ENCODE data around the gene PHRF1. TPM values are rescaled to one million over a fixed set of nuclear protein-coding genes. Genes with fewer than 3 reads are reported as not detected.

The PHRF1 gene
- polyA plus RNA-seq, 1 of the 3 experiments (the other 2 are of a cell fraction), result 22.7 TPM

DNA sequence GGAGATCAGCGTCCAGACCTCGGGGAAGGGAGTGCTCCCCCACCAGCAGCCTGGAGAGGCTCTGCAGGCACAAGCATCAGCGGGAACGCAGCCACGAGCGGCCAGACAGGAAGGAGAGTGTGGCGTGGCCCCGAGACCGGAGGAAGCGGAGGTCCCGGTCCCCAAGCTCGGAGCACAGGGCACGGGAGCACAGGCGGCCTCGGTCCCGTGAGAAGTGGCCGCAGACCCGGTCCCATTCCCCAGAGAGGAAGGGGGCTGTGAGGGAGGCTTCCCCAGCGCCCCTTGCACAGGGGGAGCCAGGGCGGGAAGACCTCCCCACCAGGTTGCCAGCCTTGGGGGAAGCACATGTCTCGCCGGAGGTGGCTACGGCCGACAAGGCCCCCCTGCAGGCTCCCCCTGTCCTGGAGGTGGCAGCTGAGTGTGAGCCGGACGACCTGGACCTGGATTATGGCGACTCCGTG lies 32.6 kb downstream of the PHRF1 start:
- POLR2A ChIA-PET, result interaction anchor here (1.2 kb wide), 1 partner anchor 23 kb away, joined by 3 read pairs; no protein-coding TSS in a partner anchor
- Histone ChIP-seq H3K27ac (ENCODE audit: low read depth in 2 of 2, low read length in 1 of 2) (no peak overlapping the region), H3K9ac (no peak overlapping the region), H3K4me3 (ENCODE audit: low read depth in 2 of 2, low read length in 1 of 2) (no peak overlapping the region), H3K79me2 (ENCODE audit: insufficient read depth) (peaks cover 7% of the 10 kb centered on the region; the same call in 1 of the 2 replicates), H4K20me1 (ENCODE audit: insufficient read depth) (peaks cover 29% of the 10 kb centered on the region), H2AFZ (ENCODE audit: low read depth) (no peak overlapping the region), H3F3A (replicated peaks; ENCODE audit: insufficient read depth) (peaks cover 6% of the 10 kb centered on the region), H3K36me3 (replicated peaks in 1 of 2; ENCODE audit: control insufficient read depth in 1 of 2, insufficient read depth in 2 of 2, low read length in 1 of 2) (peaks cover 38 to 91% of the 10 kb centered on the region in 2 experiments), H3K9me2 (no peaks in the 10 kb centered on the region), H3K4me1 (ENCODE audit: control insufficient read depth in 1 of 2, insufficient read depth in 2 of 2, low read depth in 1 of 2, low read length in 1 of 2) (peaks cover 4 to 14% of the 10 kb centered on the region in 2 experiments; a peak in 1 of 4 replicates), H3K9me3 (no peaks in the 10 kb centered on the region), H3K4me2 (no peak overlapping the region), H3K27me3 (ENCODE audit: insufficient read depth) (no peaks in the 10 kb centered on the region)
- WGBS (ENCODE audit: low lambda C conversion rate), result 95% methylated on average over 18 of the region's 28 CpGs
- DNase-seq, result no peak
- CTCF ChIA-PET, result interaction anchor here (0.7 kb wide), 1 partner anchor 19 kb away, joined by 3 read pairs; no protein-coding TSS in a partner anchor
- TF ChIP-seq EP300 (IDR thresholded peaks at IDR 0.05; ENCODE audit: borderline replicate concordance in 1 of 2, low read depth in 1 of 2, low read length in 1 of 2) (no peak), TCF12 (IDR thresholded peaks at IDR 0.05) (no peak), CHD2 (IDR thresholded peaks at IDR 0.05; ENCODE audit: low read length, partially characterized antibody) (no peak), SIN3A (IDR thresholded peaks at IDR 0.05; ENCODE audit: borderline replicate concordance, low read depth, low read length) (no peak), RFX5 (IDR thresholded peaks at IDR 0.05; ENCODE audit: low read length) (no peak), GATA2 (CRISPR knock-in tag; IDR thresholded peaks at IDR 0.05) (no peak), GABPA (IDR thresholded peaks at IDR 0.05; ENCODE audit: low read depth) (no peak), TEAD4 (IDR thresholded peaks at IDR 0.05; ENCODE audit: borderline replicate concordance, insufficient read depth) (no peak), FOXJ3 (CRISPR knock-in tag; IDR thresholded peaks at IDR 0.05) (no peak), PBX3 (IDR thresholded peaks at IDR 0.05) (no peak), JUND (IDR thresholded peaks at IDR 0.05) (no peak)
- TF ChIP-seq, protein P1, sequence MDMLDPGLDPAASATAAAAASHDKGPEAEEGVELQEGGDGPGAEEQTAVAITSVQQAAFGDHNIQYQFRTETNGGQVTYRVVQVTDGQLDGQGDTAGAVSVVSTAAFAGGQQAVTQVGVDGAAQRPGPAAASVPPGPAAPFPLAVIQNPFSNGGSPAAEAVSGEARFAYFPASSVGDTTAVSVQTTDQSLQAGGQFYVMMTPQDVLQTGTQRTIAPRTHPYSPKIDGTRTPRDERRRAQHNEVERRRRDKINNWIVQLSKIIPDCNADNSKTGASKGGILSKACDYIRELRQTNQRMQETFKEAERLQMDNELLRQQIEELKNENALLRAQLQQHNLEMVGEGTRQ (IDR thresholded peaks at IDR 0.05; ENCODE audit: borderline replicate concordance, low read depth, low read length), result no peak

DNA sequence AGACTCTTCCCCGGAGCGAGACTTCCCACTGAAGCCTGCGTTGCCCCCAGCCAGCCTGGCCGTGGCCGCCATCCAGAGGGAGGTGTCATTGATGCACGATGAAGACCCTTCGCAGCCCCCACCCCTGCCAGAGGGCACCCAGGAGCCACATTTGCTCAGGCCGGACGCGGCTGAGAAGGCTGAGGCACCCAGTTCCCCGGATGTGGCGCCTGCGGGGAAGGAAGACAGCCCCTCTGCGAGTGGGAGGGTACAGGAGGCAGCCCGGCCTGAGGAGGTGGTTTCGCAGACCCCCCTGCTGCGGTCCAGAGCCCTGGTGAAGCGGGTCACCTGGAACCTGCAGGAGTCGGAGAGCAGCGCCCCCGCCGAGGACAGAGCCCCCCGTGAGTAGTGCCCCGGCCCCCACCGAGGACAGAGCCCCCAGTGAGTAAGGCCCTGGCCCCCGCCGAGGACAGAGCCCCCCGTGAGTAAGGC lies 33.1 kb downstream of the PHRF1 start:
- Histone ChIP-seq H3K27me3 (ENCODE audit: insufficient read depth) (no peaks in the 10 kb centered on the region), H3K9me2 (no peaks in the 10 kb centered on the region), H3K36me3 (replicated peaks in 1 of 2; ENCODE audit: control insufficient read depth in 1 of 2, insufficient read depth in 2 of 2, low read length in 1 of 2) (peaks cover 37 to 87% of the 10 kb centered on the region in 2 experiments), H3K79me2 (ENCODE audit: insufficient read depth) (peaks cover 7% of the 10 kb centered on the region; the same call in 1 of the 2 replicates), H3K4me1 (ENCODE audit: control insufficient read depth in 1 of 2, insufficient read depth in 2 of 2, low read depth in 1 of 2, low read length in 1 of 2) (peaks cover 4 to 18% of the 10 kb centered on the region in 2 experiments; a peak in 1 of 4 replicates), H3K9me3 (no peaks in the 10 kb centered on the region), H2AFZ (ENCODE audit: low read depth) (no peak overlapping the region), H4K20me1 (ENCODE audit: insufficient read depth) (peaks cover 30% of the 10 kb centered on the region), H3F3A (replicated peaks; ENCODE audit: insufficient read depth) (peaks cover 6% of the 10 kb centered on the region), H3K4me2 (no peak overlapping the region), H3K4me3 (ENCODE audit: low read depth in 2 of 2, low read length in 1 of 2) (no peak overlapping the region), H3K27ac (ENCODE audit: low read depth in 2 of 2, low read length in 1 of 2) (no peak overlapping the region), H3K9ac (no peak overlapping the region)
- ChIA-PET POLR2A (interaction anchor here (1.2 kb wide), 1 partner anchor 24 kb away, joined by 3 read pairs; no protein-coding TSS in a partner anchor), CTCF (no interaction called here)
- DNase-seq, result no peak
- 81% methylated on average over 6 of the region's 28 CpGs for WGBS (ENCODE audit: low lambda C conversion rate)
- no peak for TF ChIP-seq ELF1 (IDR thresholded peaks at IDR 0.05)
- TF ChIP-seq RFX5 (IDR thresholded peaks at IDR 0.05; ENCODE audit: low read length), result no peak
- no peak for TF ChIP-seq NRF1 (IDR thresholded peaks at IDR 0.05; ENCODE audit: low read depth, low read length)
- TF ChIP-seq SIN3A (IDR thresholded peaks at IDR 0.05; ENCODE audit: borderline replicate concordance, low read depth, low read length), result no peak
- TF ChIP-seq RCOR1 (IDR thresholded peaks at IDR 0.05; ENCODE audit: low read length), result no peak
- no peak for TF ChIP-seq FOXM1 (IDR thresholded peaks at IDR 0.05; ENCODE audit: low read depth)
- TF ChIP-seq MEF2A (IDR thresholded peaks at IDR 0.05; ENCODE audit: borderline replicate concordance, low read depth), result no peak
- TF ChIP-seq GABPA (IDR thresholded peaks at IDR 0.05; ENCODE audit: low read depth), result no peak
- TF ChIP-seq, protein P2, sequence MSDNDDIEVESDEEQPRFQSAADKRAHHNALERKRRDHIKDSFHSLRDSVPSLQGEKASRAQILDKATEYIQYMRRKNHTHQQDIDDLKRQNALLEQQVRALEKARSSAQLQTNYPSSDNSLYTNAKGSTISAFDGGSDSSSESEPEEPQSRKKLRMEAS (IDR thresholded peaks at IDR 0.05; ENCODE audit: low read depth), result no peak
- TF ChIP-seq SMC3 (IDR thresholded peaks at IDR 0.05; ENCODE audit: low read depth, low read length), result no peak
- TF ChIP-seq FOSL2 (IDR thresholded peaks at IDR 0.05; ENCODE audit: borderline replicate concordance, low read depth), result no peak
- TF ChIP-seq RXRA (IDR thresholded peaks at IDR 0.05; ENCODE audit: borderline replicate concordance, low read depth), result no peak
- TF ChIP-seq TEAD4 (IDR thresholded peaks at IDR 0.05; ENCODE audit: borderline replicate concordance, insufficient read depth), result no peak
- TF ChIP-seq FOXJ3 (CRISPR knock-in tag; IDR thresholded peaks at IDR 0.05), result no peak
- TF ChIP-seq MXI1 (IDR thresholded peaks at IDR 0.05; ENCODE audit: low read depth, low read length), result no peak
- no peak for TF ChIP-seq IRF3 (IDR thresholded peaks at IDR 0.05; ENCODE audit: low read depth, low read length)
- TF ChIP-seq CTCF (IDR thresholded peaks at IDR 0.05), result no peak
